Caki2 (cell line): Measurements from ENCODE around the gene BET1L. TPM values are rescaled to one million over a fixed set of nuclear protein-coding genes. Genes with fewer than 3 reads are reported as not detected.

Experiments
- total RNA-seq: library from RNA; depleted of rRNA; stranded (reverse); fragments of >200 nt; shearing (Covaris generic); gene quantifications from 2 replicates; pipeline ENCODE4 v1.2.3, GENCODE V29; 2014; ENCODE audit warnings: low replicate concordance; rRNA removed

The BET1L gene
- total RNA-seq, 1 experiment from 2014 or later, result 23.3 TPM

Other genes starting within 250 kb of the BET1L start
- not detected in 2 replicates for gene SCGB1C1, start 14.3 kb downstream of the BET1L start, total RNA-seq
- 80.2 and 115 TPM in 2 replicates for gene RIC8A, start 309 bp upstream of the BET1L start, total RNA-seq
- 24.4 and 25.1 TPM in 2 replicates for gene SIRT3, start 28.9 kb upstream of the BET1L start, total RNA-seq
- gene PSMD13, start 29.6 kb upstream of the BET1L start, total RNA-seq, result 97.7 and 117 TPM in 2 replicates
- not detected in 2 replicates for gene NLRP6, start 71.0 kb upstream of the BET1L start, total RNA-seq
- gene PGGHG, start 81.7 kb upstream of the BET1L start, total RNA-seq, result 7.9 and 11.2 TPM in 2 replicates
- gene IFITM5, start 92.1 kb upstream of the BET1L start, total RNA-seq, result not detected in 2 replicates
- gene IFITM2, start 100.4 kb upstream of the BET1L start, total RNA-seq, result not detected in 2 replicates
- gene IFITM1, start 106.6 kb upstream of the BET1L start, total RNA-seq, result 2.0 and 10.3 TPM in 2 replicates
- gene IFITM3, start 113.5 kb upstream of the BET1L start, total RNA-seq, result 6.2 and 23.7 TPM in 2 replicates
- 23.9 and 61.5 TPM in 2 replicates for gene B4GALNT4, start 162.1 kb upstream of the BET1L start, total RNA-seq
- 70.7 and 103 TPM in 2 replicates for gene PKP3, start 186.8 kb upstream of the BET1L start, total RNA-seq
- gene SIGIRR, start 207.6 kb upstream of the BET1L start, total RNA-seq, result 66.9 and 103 TPM in 2 replicates
- not detected in 2 replicates for gene ANO9, start 234.6 kb upstream of the BET1L start, total RNA-seq
- 36.9 and 50.2 TPM in 2 replicates for gene PTDSS2, start 242.9 kb upstream of the BET1L start, total RNA-seq